ENCODE measurements around the gene TMED9. TPM values are rescaled to one million over a fixed set of nuclear protein-coding genes. Genes with fewer than 3 reads are reported as not detected.

TMED9 gene
- total RNA-seq, 6 donors from 2014 or later: 28.3 to 187 (median 110) TPM

- ATAC-seq (ENCODE audit: low FRiP score in 2 of 2) (no peak), DNase-seq (no peak)
- H3K36me3 ChIP-seq: peaks cover 0 to 17% (median 2%) of the 10 kb centered on the region in 4 donors
- 61 to 68% methylated on average over 3 of the region's 3 CpGs for WGBS, 2 donors
- TF ChIP-seq POLR2A (IDR thresholded peaks at IDR 0.05) (no peak), CTCF (IDR thresholded peaks at IDR 0.05) (no peak), POLR2AphosphoS5 (IDR thresholded peaks at IDR 0.05) (no peak), EP300 (IDR thresholded peaks at IDR 0.05) (no peak)
- H3K4me1 ChIP-seq: peaks cover 31 to 55% (median 44%) of the 10 kb centered on the region in 4 donors
- no peaks in the 10 kb centered on the region for H3K9me3 ChIP-seq
- H3K27ac ChIP-seq: peak overlapping the region in 1 of 4 donors; percentile 48
- H3K27me3 ChIP-seq: no peaks in the 10 kb centered on the region
- H3K4me3 ChIP-seq: no peak overlapping the region
Measured at GRCh38 chr5:177547736-177548135, 44.3 kb upstream of the TMED9 start.

DNA sequence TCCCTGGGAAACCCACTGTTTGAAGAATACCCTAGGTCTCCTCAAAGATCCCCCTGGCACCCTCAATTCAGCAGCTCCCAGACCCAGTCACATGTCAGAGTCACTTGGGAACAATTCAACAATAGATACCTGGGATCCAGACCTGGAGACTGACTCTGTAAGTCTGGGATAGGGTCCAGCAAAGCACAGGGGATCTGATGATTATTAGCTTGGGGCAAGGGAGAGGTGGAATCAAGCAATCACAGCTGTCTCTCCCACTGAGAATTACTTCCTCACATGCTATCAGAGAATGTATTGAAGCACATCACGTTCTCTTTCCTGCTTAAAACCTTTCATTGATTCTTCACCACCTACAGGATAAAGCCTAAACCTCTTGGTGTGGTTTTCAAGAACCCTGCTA, 43.5 kb upstream of the TMED9 start:
- H3K4me1 ChIP-seq: peaks cover 38 to 63% (median 52%) of the 10 kb centered on the region in 4 donors
- TF ChIP-seq POLR2AphosphoS5 (IDR thresholded peaks at IDR 0.05) (no peak), CTCF (IDR thresholded peaks at IDR 0.05) (no peak), EP300 (IDR thresholded peaks at IDR 0.05) (no peak), POLR2A (IDR thresholded peaks at IDR 0.05) (no peak)
- ATAC-seq (ENCODE audit: low FRiP score in 2 of 2): no peak

GRCh38 chr5:177550122-177550521, 41.9 kb upstream of the TMED9 start:
- H3K27ac ChIP-seq: peak overlapping the region in 1 of 4 donors; percentile 4
- peaks cover 0 to 17% (median 2%) of the 10 kb centered on the region in 4 donors for H3K36me3 ChIP-seq
- no peaks in the 10 kb centered on the region for H3K9me3 ChIP-seq
- TF ChIP-seq POLR2A (IDR thresholded peaks at IDR 0.05): no peak
- no peak for TF ChIP-seq POLR2AphosphoS5 (IDR thresholded peaks at IDR 0.05)
- no peak for TF ChIP-seq CTCF (IDR thresholded peaks at IDR 0.05)
- no peak for TF ChIP-seq EP300 (IDR thresholded peaks at IDR 0.05)
- ATAC-seq (ENCODE audit: low FRiP score in 2 of 2) (no peak), DNase-seq (no peak)
- H3K27me3 ChIP-seq: no peaks in the 10 kb centered on the region
- 78 to 100% methylated on average over 1 of the region's 1 CpG for WGBS, 2 donors
- H3K4me3 ChIP-seq: no peak overlapping the region
- peaks cover 43 to 59% (median 49%) of the 10 kb centered on the region in 4 donors for H3K4me1 ChIP-seq

More for the DNA sequence above, 43.5 kb upstream of the TMED9 start:
- Histone ChIP-seq H3K9me3 (no peaks in the 10 kb centered on the region), H3K36me3 (peaks cover 0 to 17% (median 2%) of the 10 kb centered on the region in 4 donors), H3K4me3 (no peak overlapping the region), H3K27me3 (no peaks in the 10 kb centered on the region), H3K27ac (peak overlapping the region in 1 of 4 donors; percentile 48)
- WGBS, 2 donors: 46 to 62% methylated on average over 1 of the region's 1 CpG
- no peak for DNase-seq

DNA sequence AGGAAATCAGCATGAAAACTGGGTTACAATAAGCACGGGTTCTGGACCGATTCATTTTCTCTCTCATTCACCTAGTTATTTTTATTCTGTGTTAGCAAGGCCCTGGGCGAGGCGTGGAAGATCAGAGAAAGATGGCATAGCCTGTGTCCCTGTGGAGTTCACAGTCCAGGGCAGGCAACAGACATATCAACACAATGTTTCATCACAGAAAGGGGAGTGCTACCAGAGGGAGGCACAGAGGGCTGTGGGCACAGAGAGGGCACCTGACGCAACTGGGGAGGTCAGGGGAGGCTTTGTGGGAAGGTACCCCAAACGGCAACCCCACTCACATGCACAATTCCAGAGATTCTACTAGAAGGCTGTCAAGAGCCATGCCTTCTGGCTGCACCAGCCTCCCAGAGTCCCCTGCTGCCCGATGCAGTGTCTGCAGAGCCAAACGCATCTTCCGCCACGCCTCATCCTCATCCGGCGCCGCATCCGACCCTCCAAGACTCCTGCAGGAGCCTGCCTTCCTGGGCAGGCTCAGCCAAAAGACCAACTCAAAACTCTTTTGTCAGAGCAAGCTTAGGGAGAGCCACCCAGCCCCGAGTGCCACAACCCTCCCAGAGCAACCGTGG, 39.1 kb upstream of the TMED9 start:
- ATAC-seq (ENCODE audit: low FRiP score in 2 of 2): no peak
- no peaks in the 10 kb centered on the region for H3K9me3 ChIP-seq
- WGBS, 2 donors: 54 to 76% methylated on average over 9 to 16 of the region's 16 CpGs
- peaks cover 0 to 17% (median 2%) of the 10 kb centered on the region in 4 donors for H3K36me3 ChIP-seq
- peak overlapping the region in 3 of 4 donors; percentile 75 to 88 (median 79) for H3K27ac ChIP-seq
- H3K4me1 ChIP-seq: peaks cover 23 to 39% (median 30%) of the 10 kb centered on the region in 4 donors
- DNase-seq: no peak
- H3K27me3 ChIP-seq: no peaks in the 10 kb centered on the region
- no peak for TF ChIP-seq CTCF (IDR thresholded peaks at IDR 0.05)
- no peak for TF ChIP-seq POLR2AphosphoS5 (IDR thresholded peaks at IDR 0.05)
- no peak for TF ChIP-seq EP300 (IDR thresholded peaks at IDR 0.05)
- TF ChIP-seq POLR2A (IDR thresholded peaks at IDR 0.05): no peak
- peak overlapping the region; percentile 76 to 100 (median 98) for H3K4me3 ChIP-seq

All from upper lobe of left lung (tissue), 6 donors.